K562 (cell line): ENCODE data around the gene WWOX.

Experiments used
- YBX1 ChIP-seq: fragments of 450-650 bp; IDR thresholded peaks from 2 replicates; pipeline ENCODE4 v1.7.1; 2016; ENCODE audit warnings: mild to moderate bottlenecking
- ZBTB11 ChIP-seq, 3 experiments: fragments of 200-800 bp in 1 of 3; fragments of 250-450 bp in 1 of 3; fragments of 450-650 bp in 1 of 3; sonication (Bioruptor Pico) in 1 of 3; sonication (Bioruptor generic) in 1 of 3; formaldehyde crosslinking in 1 of 3; IDR thresholded peaks; 2 replicates each; pipeline versions ENCODE4 v1.6.1 to v1.8.0; 2016 to 2022; ENCODE audit warnings: mild to moderate bottlenecking in 2 of 3, missing genetic modification characterization in 2 of 3, missing compliant biosample characterization in 1 of 3, moderate library complexity in 1 of 3
- ZNF717 ChIP-seq: fragments of 250-450 bp; sonication (Bioruptor Pico); IDR thresholded peaks from 2 replicates; pipeline ENCODE4 v1.5.0; 2021

GRCh38 chr16:78889346-78889745 lies 789.9 kb downstream of the WWOX start:
- TF ChIP-seq YBX1 (no peak), ZNF717 (CRISPR knock-in tag) (no peak), ZBTB11 (CRISPR knock-in tag; IDR thresholded peaks at IDR 0.05) (no peak)
